Neutrophil (primary cell): Measurements from ENCODE around the gene GYPC.

ENCODE experiments used
- H3K27ac ChIP-seq: fragments of 200-600 bp; sonication (generic); 2 replicates; pipeline ENCODE4 v1.5.1; 2016; ENCODE audit warnings: mild to moderate bottlenecking, moderate library complexity
- H3K27me3 ChIP-seq: fragments of 200-600 bp; sonication (generic); 2 replicates; pipeline ENCODE4 v1.6.0; 2016; ENCODE audit warnings: mild to moderate bottlenecking
- H3K36me3 ChIP-seq: fragments of 200-600 bp; sonication (generic); 2 replicates; pipeline ENCODE4 v1.5.1; 2017
- H3K4me1 ChIP-seq, 2 experiments: fragments of 200-600 bp in 1 of 2; sonication (generic) in 1 of 2; 1 replicate in 1 of 2; 2 replicates in 1 of 2; pipeline versions ENCODE4 v1.5.1 to v1.6.1; 2013 to 2016; ENCODE audit warnings: low read depth in 1 of 2, low read length in 1 of 2, mild to moderate bottlenecking in 1 of 2, moderate library complexity in 1 of 2; ENCODE audit not compliant: control insufficient read depth in 1 of 2, insufficient read depth in 1 of 2
- H3K4me3 ChIP-seq, 2 experiments: fragments of 200-600 bp in 1 of 2; sonication (generic) in 1 of 2; 1 replicate in 1 of 2; 2 replicates in 1 of 2; pipeline ENCODE4 v1.5.1; 2013 to 2016; ENCODE audit warnings: low read depth in 1 of 2, low read length in 1 of 2, mild to moderate bottlenecking in 1 of 2, moderate library complexity in 1 of 2
- H3K9me3 ChIP-seq: fragments of 200-600 bp; sonication (generic); 2 replicates; pipeline ENCODE4 v1.5.1; 2016
- TF ChIP-seq, protein P1 (sequence below): fragments of 200-600 bp; sonication (generic); IDR thresholded peaks from 2 replicates; pipeline ENCODE4 v1.5.1; 2016; ENCODE audit warnings: antibody characterized with exemption

The GYPC gene

GRCh38 chr2:126699018-126699417 is 43.1 kb downstream of the GYPC start:
- Histone ChIP-seq H3K4me1 (no peaks in the 10 kb centered on the region), H3K27ac (no peak overlapping the region), H3K9me3 (no peaks in the 10 kb centered on the region), H3K4me3 (no peak overlapping the region), H3K27me3 (no peaks in the 10 kb centered on the region), H3K36me3 (peaks cover 49% of the 10 kb centered on the region)
- TF ChIP-seq, protein P1, sequence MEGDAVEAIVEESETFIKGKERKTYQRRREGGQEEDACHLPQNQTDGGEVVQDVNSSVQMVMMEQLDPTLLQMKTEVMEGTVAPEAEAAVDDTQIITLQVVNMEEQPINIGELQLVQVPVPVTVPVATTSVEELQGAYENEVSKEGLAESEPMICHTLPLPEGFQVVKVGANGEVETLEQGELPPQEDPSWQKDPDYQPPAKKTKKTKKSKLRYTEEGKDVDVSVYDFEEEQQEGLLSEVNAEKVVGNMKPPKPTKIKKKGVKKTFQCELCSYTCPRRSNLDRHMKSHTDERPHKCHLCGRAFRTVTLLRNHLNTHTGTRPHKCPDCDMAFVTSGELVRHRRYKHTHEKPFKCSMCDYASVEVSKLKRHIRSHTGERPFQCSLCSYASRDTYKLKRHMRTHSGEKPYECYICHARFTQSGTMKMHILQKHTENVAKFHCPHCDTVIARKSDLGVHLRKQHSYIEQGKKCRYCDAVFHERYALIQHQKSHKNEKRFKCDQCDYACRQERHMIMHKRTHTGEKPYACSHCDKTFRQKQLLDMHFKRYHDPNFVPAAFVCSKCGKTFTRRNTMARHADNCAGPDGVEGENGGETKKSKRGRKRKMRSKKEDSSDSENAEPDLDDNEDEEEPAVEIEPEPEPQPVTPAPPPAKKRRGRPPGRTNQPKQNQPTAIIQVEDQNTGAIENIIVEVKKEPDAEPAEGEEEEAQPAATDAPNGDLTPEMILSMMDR: no peak

GRCh38 chr2:126699716-126700581 is 44.0 kb downstream of the GYPC start:
- Histone ChIP-seq H3K9me3 (no peaks in the 10 kb centered on the region), H3K27ac (no peak overlapping the region), H3K4me3 (no peak overlapping the region), H3K36me3 (peaks cover 41% of the 10 kb centered on the region), H3K4me1 (no peaks in the 10 kb centered on the region), H3K27me3 (no peaks in the 10 kb centered on the region)
- TF ChIP-seq, protein P1: no peak

GRCh38 chr2:126700677-126701076 is 44.7 kb downstream of the GYPC start:
- Histone ChIP-seq H3K9me3 (no peaks in the 10 kb centered on the region), H3K4me3 (no peak overlapping the region), H3K27me3 (no peaks in the 10 kb centered on the region), H3K27ac (no peak overlapping the region), H3K4me1 (no peaks in the 10 kb centered on the region), H3K36me3 (peaks cover 33% of the 10 kb centered on the region)
- TF ChIP-seq, protein P1: no peak

DNA sequence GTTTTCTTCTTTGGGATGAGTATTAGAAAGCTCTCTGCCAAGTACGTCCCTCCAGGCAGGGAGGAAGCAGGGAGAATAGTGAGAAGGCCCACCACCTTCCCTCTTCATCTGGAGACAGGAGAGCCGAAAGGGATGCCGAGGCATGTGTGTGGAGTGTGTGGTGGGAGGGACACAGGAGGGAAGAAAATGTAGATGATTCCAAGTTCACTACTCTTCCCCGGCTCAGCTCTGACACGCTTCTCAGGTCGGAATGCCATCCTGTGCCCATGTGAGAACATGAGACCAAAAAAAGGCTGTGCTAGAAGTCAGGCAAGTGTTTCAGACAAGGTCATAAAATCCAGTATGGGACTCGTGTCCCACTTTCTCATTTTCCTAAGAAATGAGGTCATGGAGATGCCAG is 47.4 kb downstream of the GYPC start:
- H3K27ac ChIP-seq: no peak overlapping the region
- peaks cover 7% of the 10 kb centered on the region for H3K36me3 ChIP-seq
- no peak overlapping the region for H3K4me3 ChIP-seq
- H3K4me1 ChIP-seq: no peaks in the 10 kb centered on the region
- no peaks in the 10 kb centered on the region for H3K9me3 ChIP-seq
- H3K27me3 ChIP-seq: no peaks in the 10 kb centered on the region
- TF ChIP-seq, protein P1: no peak

DNA sequence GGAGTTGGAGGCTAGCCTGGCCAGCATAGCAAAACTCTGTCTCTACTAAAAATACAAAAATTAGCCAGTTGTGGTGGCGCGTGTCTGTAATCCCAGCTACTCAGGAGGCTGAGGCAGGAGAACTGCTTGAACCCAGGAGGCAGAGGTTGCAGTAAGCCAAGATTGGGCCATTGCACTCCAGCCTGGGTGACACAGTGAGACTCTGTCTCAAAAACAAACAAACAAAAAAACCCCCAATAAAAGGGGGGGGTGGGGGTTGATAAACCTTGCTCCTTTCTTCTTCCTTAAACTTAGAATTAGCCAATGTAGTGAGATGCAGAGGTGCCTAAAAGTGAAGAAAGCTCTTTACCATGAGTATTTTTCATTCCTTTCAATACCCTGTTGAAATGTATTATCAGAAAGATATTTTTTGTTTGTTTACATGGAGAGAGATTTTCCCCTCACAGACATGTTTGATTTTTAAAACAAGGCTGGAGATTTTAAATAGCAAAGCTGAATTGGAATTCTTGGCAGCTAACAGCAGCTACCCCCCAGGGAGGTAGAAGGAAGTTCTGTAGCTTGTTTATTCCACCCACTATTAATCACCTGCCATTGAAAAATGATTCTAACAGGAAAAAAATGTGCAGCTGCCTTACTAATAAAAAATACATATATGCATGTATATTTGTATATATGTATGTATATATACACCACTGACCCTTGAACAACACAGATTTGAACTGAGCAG is 48.6 kb downstream of the GYPC start:
- no peaks in the 10 kb centered on the region for H3K36me3 ChIP-seq
- H3K4me3 ChIP-seq: no peak overlapping the region
- H3K4me1 ChIP-seq: no peaks in the 10 kb centered on the region
- H3K9me3 ChIP-seq: no peaks in the 10 kb centered on the region
- no peaks in the 10 kb centered on the region for H3K27me3 ChIP-seq
- H3K27ac ChIP-seq: no peak overlapping the region
- TF ChIP-seq, protein P1: no peak
